H9 (cell line): ENCODE data around the gene HYAL2. TPM values are rescaled to one million over a fixed set of nuclear protein-coding genes. Genes with fewer than 3 reads are reported as not detected.

Experiments used
- DNase-seq: peaks from one replicate; pipeline ENCODE4 v3.0.0-alpha.2; 2017
- H2AFZ ChIP-seq: one replicate; pipeline ENCODE4 v1.6.1; 2013; ENCODE audit warnings: mild to moderate bottlenecking, low read length, control low read depth, moderate library complexity
- H2AK5ac ChIP-seq: 2 replicates; pipeline ENCODE4 v1.6.1; 2013; ENCODE audit warnings: low read length, control low read depth, mixed read lengths; ENCODE audit not compliant: insufficient read length
- H2BK120ac ChIP-seq: one replicate; pipeline ENCODE4 v1.6.1; 2013; ENCODE audit warnings: low read depth, mild to moderate bottlenecking, low read length, control low read depth, inconsistent platforms; ENCODE audit not compliant: poor library complexity, severe bottlenecking
- H2BK12ac ChIP-seq: 2 replicates; pipeline ENCODE4 v1.6.1; 2013; ENCODE audit warnings: low read length, control low read depth, mixed read lengths, low read depth; ENCODE audit not compliant: insufficient read length
- H2BK15ac ChIP-seq: 2 replicates; pipeline ENCODE4 v1.6.1; 2013; ENCODE audit warnings: low read depth, low read length, control low read depth
- H2BK20ac ChIP-seq: one replicate; pipeline ENCODE4 v1.6.1; 2013; ENCODE audit warnings: low read depth, mild to moderate bottlenecking, low read length, control low read depth, inconsistent platforms; ENCODE audit not compliant: poor library complexity, severe bottlenecking
- H2BK5ac ChIP-seq: 2 replicates; pipeline ENCODE4 v1.6.1; 2013; ENCODE audit warnings: low read length, control low read depth, mixed read lengths; ENCODE audit not compliant: insufficient read length
- H3K14ac ChIP-seq: 2 replicates; pipeline ENCODE4 v1.6.1; 2013; ENCODE audit warnings: low read length, control low read depth; ENCODE audit not compliant: insufficient read depth
- H3K18ac ChIP-seq: 2 replicates; pipeline ENCODE4 v1.6.1; 2013; ENCODE audit warnings: low read depth, mild to moderate bottlenecking, mixed read lengths, low read length, control low read depth; ENCODE audit not compliant: insufficient read length
- H3K23ac ChIP-seq: 2 replicates; pipeline ENCODE4 v1.6.1; 2013; ENCODE audit warnings: low read length, control low read depth, mixed read lengths, low read depth; ENCODE audit not compliant: insufficient read length
- H3K23me2 ChIP-seq: 2 replicates; pipeline ENCODE4 v1.6.1; 2013; ENCODE audit warnings: low read depth, mild to moderate bottlenecking, mixed read lengths, low read length, control low read depth; ENCODE audit not compliant: insufficient read length, poor library complexity, severe bottlenecking
- H3K27ac ChIP-seq: 2 replicates; pipeline ENCODE4 v1.5.1; 2013; ENCODE audit warnings: low read length, control low read depth, mixed read lengths, low read depth; ENCODE audit not compliant: insufficient read length
- H3K27me3 ChIP-seq: 2 replicates; pipeline ENCODE4 v1.6.1; 2013; ENCODE audit warnings: low read length, control low read depth, inconsistent platforms; ENCODE audit not compliant: insufficient read depth
- H3K4ac ChIP-seq: 2 replicates; pipeline ENCODE4 v1.6.1; 2013; ENCODE audit warnings: low read depth, mild to moderate bottlenecking, control low read depth, inconsistent platforms, low read length, moderate library complexity
- H3K4me1 ChIP-seq: 2 replicates; pipeline ENCODE4 v1.6.1; 2013; ENCODE audit warnings: low read length, control low read depth, inconsistent platforms; ENCODE audit not compliant: insufficient read depth
- H3K4me2 ChIP-seq: 2 replicates; pipeline ENCODE4 v1.6.1; 2013; ENCODE audit warnings: low read length, control low read depth, mixed read lengths; ENCODE audit not compliant: insufficient read length, insufficient read depth
- H3K56ac ChIP-seq: 2 replicates; pipeline ENCODE4 v1.6.1; 2013; ENCODE audit warnings: low read depth, mild to moderate bottlenecking, mixed read lengths, low read length, control low read depth; ENCODE audit not compliant: insufficient read length
- H3K79me1 ChIP-seq: 2 replicates; pipeline ENCODE4 v1.6.1; 2013; ENCODE audit warnings: low read depth, mild to moderate bottlenecking, moderate library complexity, low read length, control low read depth, inconsistent platforms; ENCODE audit not compliant: insufficient read depth, poor library complexity, severe bottlenecking
- H3K79me2 ChIP-seq: 2 replicates; pipeline ENCODE4 v1.6.1; 2013; ENCODE audit warnings: low read length, control low read depth, inconsistent platforms; ENCODE audit not compliant: insufficient read depth
- H3K9ac ChIP-seq: 2 replicates; pipeline ENCODE4 v1.6.1; 2013; ENCODE audit warnings: low read length, control low read depth, mixed read lengths; ENCODE audit not compliant: insufficient read length; ENCODE audit errors: extremely low read depth
- H3K9me3 ChIP-seq: one replicate; pipeline ENCODE4 v1.6.1; 2013; ENCODE audit warnings: low read depth, low read length, inconsistent platforms; ENCODE audit not compliant: control insufficient read depth
- H3T11ph ChIP-seq: one replicate; pipeline ENCODE4 v1.6.1; 2013; ENCODE audit warnings: mild to moderate bottlenecking, low read length, control low read depth, inconsistent platforms
- H4K20me1 ChIP-seq: one replicate; pipeline ENCODE4 v1.6.1; 2013; ENCODE audit not compliant: control insufficient read depth, insufficient read length, insufficient read depth
- H4K5ac ChIP-seq: 2 replicates; pipeline ENCODE4 v1.6.1; 2013; ENCODE audit warnings: low read depth, mild to moderate bottlenecking, mixed read lengths, low read length, control low read depth; ENCODE audit not compliant: insufficient read length
- H4K8ac ChIP-seq: replicated peaks from 2 replicates; pipeline ENCODE4 v1.6.1; 2013; ENCODE audit warnings: low read length, control low read depth, mixed read lengths, low read depth; ENCODE audit not compliant: insufficient read length
- H4K91ac ChIP-seq: 2 replicates; pipeline ENCODE4 v1.6.1; 2013; ENCODE audit warnings: low read depth, mild to moderate bottlenecking, moderate library complexity, mixed read lengths, low read length, control low read depth; ENCODE audit not compliant: insufficient read length
- H3K27ac Mint-ChIP-seq, 3 experiments: 2 replicates in 2 of 3; 3 replicates in 1 of 3; pipeline ENCODE4 v1.8.0; 2020 to 2021; ENCODE audit warnings: mixed read lengths in 3 of 3, mild to moderate bottlenecking in 1 of 3, moderate library complexity in 1 of 3
- H3K27me3 Mint-ChIP-seq: 2 replicates; pipeline ENCODE4 v1.8.0; 2021; ENCODE audit warnings: low read depth, mild to moderate bottlenecking, moderate library complexity, mixed read lengths
- H3K36me3 Mint-ChIP-seq, 3 experiments: 2 replicates in 2 of 3; 3 replicates in 1 of 3; pipeline ENCODE4 v1.8.0; 2020 to 2021; ENCODE audit warnings: low read depth in 3 of 3, mixed read lengths in 3 of 3; ENCODE audit not compliant: insufficient read depth in 1 of 3
- H3K4me1 Mint-ChIP-seq, 2 experiments: 2 replicates each; pipeline ENCODE4 v1.8.0; 2020; ENCODE audit warnings: mixed read lengths in 2 of 2
- H3K4me3 Mint-ChIP-seq, 2 experiments: 2 replicates in 1 of 2; 3 replicates in 1 of 2; pipeline ENCODE4 v1.8.0; 2020 to 2021; ENCODE audit warnings: mild to moderate bottlenecking in 2 of 2, mixed read lengths in 2 of 2, moderate library complexity in 1 of 2
- H3K9me3 Mint-ChIP-seq, 2 experiments: 2 replicates in 1 of 2; 3 replicates in 1 of 2; pipeline ENCODE4 v1.8.0; 2020; ENCODE audit warnings: mild to moderate bottlenecking in 2 of 2, mixed read lengths in 2 of 2, moderate library complexity in 1 of 2
- CTCF ChIP-seq: fragments of 200-600 bp; sonication (generic); conservative IDR thresholded peaks from 3 replicates; pipeline ENCODE4 v1.8.0; 2021; ENCODE audit warnings: antibody characterized with exemption, mild to moderate bottlenecking
- WGBS: extraction: QIAGEN DNeasy Blood & Tissue Kit; methylation state at CpG from one replicate; pipeline ENCODE4 v1.1.7; 2013; ENCODE audit warnings: missing lambda C conversion rate, low lambda C conversion rate, mixed read lengths; ENCODE audit not compliant: insufficient read length; ENCODE audit errors: extremely low coverage; 5-methylcytosine and 5-hydroxymethylcytosine counted together
- total RNA-seq: library from RNA; stranded (reverse); gene quantifications from 2 replicates; pipeline ENCODE4 v1.2.1, GENCODE V29; 2021

HYAL2 gene
- total RNA-seq, 1 experiment from 2014 or later = 51.9 TPM

DNA sequence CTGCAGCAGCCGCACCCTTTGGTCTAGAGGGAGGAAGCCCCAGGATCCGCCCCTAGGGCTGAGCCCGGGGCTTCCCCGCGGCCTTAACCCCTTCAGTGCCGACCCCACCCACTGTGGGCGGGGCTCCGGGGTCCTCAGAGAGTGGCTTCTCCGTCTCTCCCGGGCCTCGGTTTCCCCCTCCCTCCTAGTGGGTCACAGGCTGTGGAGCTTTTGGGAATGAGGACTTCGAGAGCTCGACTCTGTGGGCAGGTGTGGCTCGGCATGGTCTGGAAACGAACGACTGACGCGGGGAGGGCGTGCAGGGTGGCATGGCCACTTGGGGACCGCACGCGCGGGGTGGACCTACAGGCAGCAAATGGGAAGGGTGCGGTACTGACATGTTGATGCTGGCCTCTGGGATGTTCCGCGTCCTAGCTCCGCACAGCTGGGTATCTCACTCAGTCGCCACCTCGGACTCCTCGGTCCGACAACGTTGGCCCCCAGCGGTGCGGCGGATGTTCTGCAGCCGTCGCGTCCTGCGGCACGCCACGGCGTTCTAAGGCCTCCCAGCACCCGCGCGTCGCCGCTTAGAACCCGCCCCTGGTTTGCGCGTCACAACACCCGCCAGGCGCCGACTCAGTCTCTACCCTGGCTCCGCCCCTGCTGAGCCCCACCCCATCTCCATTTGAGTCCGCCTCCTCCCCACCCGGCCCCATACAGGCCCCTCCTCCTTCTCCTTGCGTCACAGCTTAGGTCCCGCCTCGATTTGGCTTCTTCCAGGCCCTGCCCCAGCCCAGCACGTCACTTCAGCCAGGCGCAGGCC lies 23.5 kb downstream of the HYAL2 start, which contains the start of the genes HYAL3 and NAA80:
Gene HYAL3, minus strand, starts transcription at position 570 of the 802 bp plus-strand sequence. CDS start 3,803 bp downstream, outside the sequence.
Gene NAA80, minus strand, starts transcription at position 570 of the 802 bp plus-strand sequence. CDS start 1,942 bp downstream, outside the sequence.
- Histone ChIP-seq H3K18ac (peak within 1 kb of the TSS; percentile 24), H3K23ac (no peak within 1 kb of the TSS), H3K14ac (no peak within 1 kb of the TSS), H2BK20ac (no peak within 1 kb of the TSS), H4K20me1 (no peaks in the 10 kb centered on the region), H3K27ac (peak within 1 kb of the TSS; percentile 21), H4K91ac (no peak within 1 kb of the TSS), H4K8ac (no peak within 1 kb of the TSS), H3K9me3 (no peaks in the 10 kb centered on the region), H2AFZ (no peak within 1 kb of the TSS), H3K27me3 (no peaks in the 10 kb centered on the region), H2BK12ac (no peak within 1 kb of the TSS), H3K9ac (peak within 1 kb of the TSS; percentile 17), H3K79me1 (no peaks in the 10 kb centered on the region), H3K4me2 (peak within 1 kb of the TSS; percentile 55), H2BK15ac (no peak within 1 kb of the TSS), H3K79me2 (no peaks in the 10 kb centered on the region), H3K4me1 (no peaks in the 10 kb centered on the region), H4K5ac (no peak within 1 kb of the TSS), H3K23me2 (peaks cover 6% of the 10 kb centered on the region), H2BK5ac (no peak within 1 kb of the TSS), H3K56ac (no peak within 1 kb of the TSS), H3T11ph (no peak within 1 kb of the TSS), H3K4ac (no peak within 1 kb of the TSS), H2BK120ac (no peak within 1 kb of the TSS), H2AK5ac (no peak within 1 kb of the TSS)
- H3K27me3 Mint-ChIP-seq = no peaks in the 10 kb centered on the region
- DNase-seq = peak; percentile 100
- WGBS = no CpG with 5 or more reads among the region's 61 CpGs
- peak within 1 kb of the TSS; percentile 76 to 99 (median 88); a peak in 6 of 7 replicates for H3K27ac Mint-ChIP-seq
- peaks cover 0 to 8% (median 1%) of the 10 kb centered on the region in 3 experiments; a peak in 1 of 7 replicates for H3K36me3 Mint-ChIP-seq
- H3K9me3 Mint-ChIP-seq = no peaks in the 10 kb centered on the region; a peak in 1 of 5 replicates
- H3K4me1 Mint-ChIP-seq = peaks cover 25 to 27% of the 10 kb centered on the region in 2 experiments
- peak; percentile 37; the same call in 2 of the 3 replicates for TF ChIP-seq CTCF
- H3K4me3 Mint-ChIP-seq = peak within 1 kb of the TSS; percentile 87 to 99
